Psoas muscle (tissue), 8 donors: ENCODE data around the gene MYL5. TPM values are rescaled to one million over a fixed set of nuclear protein-coding genes. Genes with fewer than 3 reads are reported as not detected.

ENCODE experiments used
- ATAC-seq, 4 donors: fragments of 200-7000 bp; cut with Tn5 transposase; one replicate each; pipeline ENCODE4 v1.9.1; 2020; ENCODE audit warnings: moderate library complexity in 3 of 4, mild to moderate bottlenecking in 2 of 4
- DNase-seq, 2 donors: peaks; one replicate each; pipeline ENCODE4 v3.0.0-alpha.2; 2020
- H3K27ac ChIP-seq: fragments of 200-600 bp; one replicate; pipeline ENCODE4 v1.8.0; 2022
- H3K27me3 ChIP-seq, 3 donors: fragments of 200-600 bp in 1 of 3; one replicate each; pipeline versions ENCODE4 v1.6.1 to v1.8.0; 2013 to 2022; ENCODE audit warnings: low read length in 2 of 3, mild to moderate bottlenecking in 2 of 3, moderate library complexity in 1 of 3; ENCODE audit not compliant: insufficient read depth in 3 of 3
- H3K36me3 ChIP-seq, 2 donors: fragments of 200-600 bp in 1 of 2; one replicate each; pipeline versions ENCODE4 v1.6.1 to v1.8.0; 2013 to 2022; ENCODE audit warnings: low read depth in 1 of 2, mild to moderate bottlenecking in 1 of 2, moderate library complexity in 1 of 2; ENCODE audit not compliant: insufficient read depth in 1 of 2
- H3K4me1 ChIP-seq: fragments of 200-600 bp; one replicate; pipeline ENCODE4 v1.8.0; 2022
- H3K4me3 ChIP-seq: fragments of 200-600 bp; one replicate; pipeline ENCODE4 v1.8.0; 2022; ENCODE audit warnings: mild to moderate bottlenecking
- H3K9me3 ChIP-seq: fragments of 200-600 bp; one replicate; pipeline ENCODE4 v1.8.0; 2022
- CTCF ChIP-seq: fragments of 200-600 bp; IDR thresholded peaks from one replicate; pipeline ENCODE4 v1.8.0; 2022; ENCODE audit warnings: antibody characterized with exemption
- WGBS, 3 donors: extraction: QIAGEN DNeasy Blood & Tissue Kit; methylation state at CpG; one replicate each; pipeline versions ENCODE4 v1.1.6 to v1.1.7; 2013; 5-methylcytosine and 5-hydroxymethylcytosine counted together
- intact Hi-C, 2 donors: fragments of 100-400 bp; cut with DNase I; formaldehyde crosslinking; loops; one replicate each; pipeline versions ENCODE4 v1.11.0 to v1.14.2; 2022
- polyA plus RNA-seq, 3 donors: library from polyadenylated mRNA; stranded (reverse); fragments of 200-250 nt; gene quantifications; one replicate each; pipeline ENCODE4 v1.2.3, GENCODE V29; 2013
- total RNA-seq, 4 donors: library from RNA; stranded (reverse); fragmentation: NEBNext Ultra II Directional in 2 of 4; extraction: Animal tissue kit (Norgen Biotek cat#: 25700) in 2 of 4; gene quantifications; one replicate each; pipeline versions ENCODE4 v1.2.1 to v1.2.4, GENCODE V29; 2021 to 2023
- donor health status: healthy with polysubstance abuse.
- donor health status: DM: no; HTN: no; CAD: no; lungs with moderate emphysema.
- donor health status: Bipolar disorder and iron deficiency.
- donor health status: healthy.
- donor health status: DM: yes; HTN: yes; CAD: no.
- donor health status: DM: no; HTN: no; CAD: no.
- donor health status: DM: no; HTN: no; CAD: no.
- donor health status: DM: yes; HTN: yes; CAD: no.

Gene MYL5
- total and polyA plus RNA-seq, 7 donors = 2.0 to 11.2 (median 5.4) TPM

- ATAC-seq = peak in 2 of 4 donors; percentile 25 to 35
- Histone ChIP-seq H3K36me3 (no peaks in the 10 kb centered on the region), H3K4me1 (no peaks in the 10 kb centered on the region), H3K9me3 (no peaks in the 10 kb centered on the region), H3K27ac (no peak overlapping the region), H3K4me3 (no peak overlapping the region), H3K27me3 (no peaks in the 10 kb centered on the region)
- no peak for TF ChIP-seq CTCF
- DNase-seq = no peak
- intact Hi-C loops = no loop called here
- WGBS, 3 donors = 74 to 79% (median 76%) methylated on average over 8 of the region's 8 CpGs
These were observed 44.1 kb downstream of the MYL5 start for GRCh38 chr4:718460-718859.

- Histone ChIP-seq H3K36me3 (no peaks in the 10 kb centered on the region), H3K27ac (no peak overlapping the region), H3K27me3 (no peaks in the 10 kb centered on the region), H3K9me3 (no peaks in the 10 kb centered on the region), H3K4me1 (no peaks in the 10 kb centered on the region), H3K4me3 (no peak overlapping the region)
- no peak for TF ChIP-seq CTCF
- 92 to 94% (median 93%) methylated on average over 59 of the region's 59 CpGs for WGBS, 3 donors
- DNase-seq (no peak), ATAC-seq (peak in 1 of 4 donors; percentile 11)
- intact Hi-C loops = no loop called here
These were observed 45.9 kb downstream of the MYL5 start for GRCh38 chr4:720111-720860.

- no peaks in the 10 kb centered on the region for H3K9me3 ChIP-seq
- intact Hi-C loops = no loop called here
- no peaks in the 10 kb centered on the region for H3K36me3 ChIP-seq
- no peaks in the 10 kb centered on the region for H3K4me1 ChIP-seq
- DNase-seq (no peak), ATAC-seq (peak in 1 of 4 donors; percentile 14)
- H3K4me3 ChIP-seq = no peak overlapping the region
- no peak for TF ChIP-seq CTCF
- H3K27me3 ChIP-seq = no peaks in the 10 kb centered on the region
- no peak overlapping the region for H3K27ac ChIP-seq
- 65 to 73% (median 65%) methylated on average over 31 of the region's 31 CpGs for WGBS, 3 donors
These were observed 47.2 kb downstream of the MYL5 start for GRCh38 chr4:721261-722168.

GRCh38 chr4:722169-722725 lies 47.9 kb downstream of the MYL5 start:
- WGBS, 3 donors = 95 to 97% (median 96%) methylated on average over 39 to 47 of the region's 47 CpGs
- H3K36me3 ChIP-seq = no peaks in the 10 kb centered on the region
- DNase-seq (no peak), ATAC-seq (no peak)
- no peak for TF ChIP-seq CTCF
- H3K27ac ChIP-seq = no peak overlapping the region
- intact Hi-C loops = no loop called here
- H3K9me3 ChIP-seq = no peaks in the 10 kb centered on the region
- H3K4me1 ChIP-seq = no peaks in the 10 kb centered on the region
- H3K4me3 ChIP-seq = no peak overlapping the region
- no peaks in the 10 kb centered on the region for H3K27me3 ChIP-seq
